NCI-H146 (cell line): Measurements from ENCODE around the gene CHAT.

Source experiments
- DNase-seq: peaks from one replicate; lab custom pipeline; 2025; lab: John Stamatoyannopoulos, UW

CHAT gene

GRCh38 chr10:49613882-49614241, at the start of gene CHAT:
TSS of gene CHAT (plus strand) at chr10:49614037. CDS start at chr10:49614190, 153 bp downstream.
- DNase-seq = no peak

DNA sequence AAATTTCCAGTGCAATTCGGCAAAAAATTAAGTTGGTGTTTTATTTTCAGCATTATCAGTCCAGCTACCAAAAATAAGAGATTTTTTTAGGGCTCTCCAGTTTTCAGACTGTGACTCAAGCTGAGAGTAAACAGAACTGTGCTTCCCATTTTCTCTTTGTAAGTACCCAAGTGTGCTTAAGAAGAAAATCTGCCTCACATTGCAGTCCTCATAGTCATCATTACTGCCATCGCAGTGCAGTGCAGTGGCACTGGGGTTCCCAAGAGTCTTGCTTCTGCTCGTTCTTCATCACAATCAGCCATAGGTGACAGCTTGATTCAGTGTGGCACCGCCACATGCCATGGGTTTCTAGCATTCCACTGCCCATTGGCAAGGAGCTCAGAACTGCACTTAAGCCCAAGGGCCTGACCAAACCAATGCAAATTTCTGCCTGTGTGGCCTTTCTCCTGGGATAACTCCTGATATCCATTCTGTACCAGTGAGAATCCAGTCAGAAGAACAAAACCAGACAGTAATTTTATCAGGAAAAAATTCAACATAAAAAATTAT, 49.3 kb upstream of the CHAT start:
- no peak for DNase-seq

- no peak for DNase-seq
Measured at GRCh38 chr10:49567810-49568209, 46.0 kb upstream of the CHAT start.

GRCh38 chr10:49568235-49568634, 45.6 kb upstream of the CHAT start:
- no peak for DNase-seq

DNA sequence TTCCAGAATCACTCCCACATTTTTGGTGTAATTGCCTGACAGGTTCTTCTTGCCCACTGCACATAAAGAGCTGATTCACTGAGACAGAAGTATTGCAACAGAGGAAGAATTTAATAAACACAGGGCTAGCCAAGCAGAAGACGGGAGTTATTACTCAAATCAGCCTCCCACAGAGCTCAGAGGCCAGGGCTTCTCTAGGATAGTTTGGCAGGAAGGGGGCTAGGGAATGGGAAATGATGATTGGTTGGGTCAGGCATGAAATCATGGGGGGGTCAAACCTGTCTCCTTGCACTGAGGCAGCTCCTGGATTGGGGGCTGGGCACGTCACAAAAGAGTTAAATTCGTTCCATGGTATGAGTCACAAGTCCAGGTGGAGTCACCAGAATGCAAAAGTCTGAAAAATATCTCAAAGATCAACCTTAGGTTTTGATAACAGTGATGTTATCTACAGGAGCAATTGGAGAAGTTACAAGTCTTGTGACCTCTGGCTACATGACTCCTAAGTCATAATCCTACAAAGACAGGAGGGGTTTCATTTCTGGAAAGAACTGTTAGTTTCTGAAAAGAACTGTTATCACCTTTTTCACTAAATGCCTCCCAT, 44.7 kb upstream of the CHAT start:
- no peak for DNase-seq

DNA sequence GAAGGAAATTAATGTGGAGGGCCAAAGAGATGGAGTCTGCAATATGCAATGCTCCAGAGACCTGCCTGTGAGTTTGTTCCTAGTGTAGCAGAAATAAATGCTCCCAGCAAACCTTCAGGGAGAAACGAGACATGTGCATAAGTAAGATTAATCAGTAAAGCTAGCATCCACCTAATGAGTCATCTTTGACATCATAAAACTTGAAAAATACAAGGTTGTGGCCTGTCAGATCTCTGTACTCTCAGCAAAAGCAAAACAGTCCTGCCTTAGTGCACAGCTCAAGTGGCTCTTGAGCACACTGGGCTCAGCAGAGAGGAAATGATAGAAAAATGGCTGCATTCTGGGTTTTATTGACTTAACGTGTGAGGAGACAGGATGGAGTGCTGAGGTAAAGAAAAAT, 42.4 kb upstream of the CHAT start:
- DNase-seq = no peak

GRCh38 chr10:49572594-49573114, 41.2 kb upstream of the CHAT start:
- DNase-seq = no peak

- DNase-seq = no peak
Measured at GRCh38 chr10:49575489-49576072, 38.3 kb upstream of the CHAT start.

DNA sequence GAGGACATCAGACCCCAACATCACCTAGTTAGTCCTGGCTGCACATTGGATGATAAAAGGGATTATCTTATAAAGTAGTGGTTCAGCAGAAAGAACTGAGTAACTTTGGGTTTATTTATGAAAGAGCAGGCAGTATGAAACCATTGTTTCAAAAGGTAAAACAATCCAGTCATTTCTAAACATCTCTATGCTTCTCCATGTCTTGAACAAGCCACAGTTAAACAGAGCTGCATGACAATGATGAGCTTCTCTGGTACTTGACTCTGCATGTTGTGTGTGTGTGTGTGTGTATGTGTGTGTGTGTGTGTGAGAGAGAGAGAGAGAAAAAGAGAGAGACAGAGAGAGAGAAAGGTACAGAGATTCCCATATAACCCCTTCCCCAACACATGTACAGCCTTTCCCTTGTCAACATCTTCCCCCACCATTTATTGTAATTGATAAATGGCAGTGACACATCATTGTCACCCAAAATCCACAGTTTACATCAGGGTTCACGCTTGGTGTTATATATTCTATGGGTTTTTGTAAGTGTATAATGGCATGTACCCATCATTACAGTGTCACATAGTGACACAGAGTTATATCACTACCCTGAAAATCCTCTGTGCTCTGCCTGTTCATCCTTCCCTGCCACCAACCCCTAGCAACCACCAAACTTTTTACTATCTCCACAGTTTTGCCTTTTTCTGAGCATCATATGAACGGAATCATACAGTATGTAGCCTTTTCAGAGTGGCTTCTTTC, 36.5 kb upstream of the CHAT start:
- no peak for DNase-seq

DNA sequence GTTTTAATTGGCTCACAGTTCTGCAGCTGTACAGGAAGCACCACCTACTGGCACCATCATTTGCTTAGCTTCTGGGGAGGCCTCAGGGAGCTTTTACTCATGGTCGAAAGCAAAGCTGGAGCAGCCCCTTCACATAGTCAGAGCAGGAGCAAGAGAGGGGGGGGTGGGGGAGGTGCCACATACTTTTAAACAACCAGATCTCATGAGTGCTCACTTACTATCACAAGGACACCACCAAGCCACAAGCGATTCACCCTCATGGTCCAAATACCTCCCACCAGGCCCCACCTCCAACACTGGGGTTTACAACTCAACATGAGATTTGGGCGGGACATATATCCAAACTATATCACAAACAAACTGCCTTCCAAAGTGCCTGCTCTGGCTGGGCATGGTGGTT, 35.4 kb upstream of the CHAT start:
- no peak for DNase-seq

DNA sequence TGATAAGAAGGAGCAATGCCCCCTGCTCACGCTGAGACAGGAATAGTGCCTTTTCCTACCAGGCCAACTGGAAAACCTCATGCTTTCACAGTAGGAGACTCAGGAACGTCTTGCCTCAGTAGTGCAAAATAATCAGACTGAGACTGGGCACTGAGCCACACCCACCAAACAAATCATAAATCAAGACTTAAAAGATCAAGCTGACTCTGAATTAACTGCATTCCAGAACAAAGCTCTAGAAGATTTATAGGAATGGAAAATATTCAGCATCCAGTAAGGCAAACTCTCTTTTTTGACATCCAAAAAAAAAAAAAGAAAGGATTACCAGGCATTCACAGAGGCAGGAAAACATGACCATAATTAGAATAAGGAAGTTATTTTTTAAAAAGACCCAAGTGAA, 34.2 kb upstream of the CHAT start:
- no peak for DNase-seq

- no peak for DNase-seq
Measured at GRCh38 chr10:49585387-49585786, 28.4 kb upstream of the CHAT start.

- no peak for DNase-seq
Measured at GRCh38 chr10:49587981-49588380, 25.9 kb upstream of the CHAT start.

DNA sequence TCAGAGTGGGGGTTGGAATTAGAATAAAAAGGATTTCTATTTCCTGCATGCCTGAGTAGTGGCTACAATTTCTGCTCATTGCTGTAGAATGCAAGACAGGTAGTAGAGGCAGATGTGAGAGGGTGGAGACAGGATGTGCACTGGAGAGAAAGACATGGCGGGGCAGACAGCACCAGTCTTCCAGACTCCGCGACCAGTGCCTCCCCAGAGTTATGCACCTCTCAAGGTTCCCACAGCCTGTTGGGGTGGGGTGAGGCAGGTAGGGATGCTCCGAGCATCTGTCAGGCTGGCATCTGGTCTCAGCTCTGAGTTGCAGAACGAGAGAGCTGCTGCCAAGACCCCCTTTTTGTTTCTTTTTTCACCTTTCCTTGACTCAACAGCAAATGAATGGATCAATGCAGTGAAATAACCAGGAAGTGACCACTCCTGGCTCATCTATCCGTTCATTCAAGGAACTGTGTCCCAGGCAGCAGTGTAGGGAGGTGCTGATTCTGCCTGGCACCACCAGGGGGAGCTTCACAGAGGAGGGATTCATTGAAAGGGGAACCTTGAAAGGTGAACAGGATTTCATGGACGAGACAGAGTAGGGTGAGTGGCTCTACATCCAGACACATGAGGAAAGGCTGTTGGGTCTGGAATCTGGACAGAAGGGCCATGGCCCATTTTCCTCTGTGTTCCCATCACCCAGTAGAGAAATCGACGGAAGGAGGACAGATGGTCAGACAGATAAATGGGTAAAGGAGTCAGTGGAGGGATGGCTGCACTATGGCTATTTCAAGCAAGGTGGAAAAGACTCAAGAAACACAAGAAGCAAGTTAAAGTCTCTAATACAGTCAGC, 20.9 kb upstream of the CHAT start:
- peak; percentile 55 for DNase-seq

- DNase-seq = no peak
Measured at GRCh38 chr10:49593564-49593875, 20.3 kb upstream of the CHAT start.

DNA sequence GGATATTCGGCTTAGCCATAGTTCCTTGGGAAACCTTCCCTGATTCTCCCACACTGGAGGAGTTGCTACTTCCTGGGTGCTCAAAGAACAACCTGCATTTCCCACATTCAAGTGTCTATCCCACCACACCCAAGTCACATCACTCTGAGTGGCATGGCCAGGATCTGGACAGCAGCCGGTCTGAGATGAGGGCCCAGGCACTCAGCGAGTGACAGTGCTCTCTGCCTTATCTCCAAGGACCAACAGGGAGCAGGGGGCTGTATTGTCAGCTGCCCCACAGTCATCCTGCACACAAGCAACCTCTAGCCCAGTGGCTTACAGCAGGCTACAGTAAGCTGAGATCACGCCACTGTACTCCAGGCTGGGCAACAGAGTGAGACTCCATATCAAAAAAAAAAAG, 19.8 kb upstream of the CHAT start:
- no peak for DNase-seq

DNA sequence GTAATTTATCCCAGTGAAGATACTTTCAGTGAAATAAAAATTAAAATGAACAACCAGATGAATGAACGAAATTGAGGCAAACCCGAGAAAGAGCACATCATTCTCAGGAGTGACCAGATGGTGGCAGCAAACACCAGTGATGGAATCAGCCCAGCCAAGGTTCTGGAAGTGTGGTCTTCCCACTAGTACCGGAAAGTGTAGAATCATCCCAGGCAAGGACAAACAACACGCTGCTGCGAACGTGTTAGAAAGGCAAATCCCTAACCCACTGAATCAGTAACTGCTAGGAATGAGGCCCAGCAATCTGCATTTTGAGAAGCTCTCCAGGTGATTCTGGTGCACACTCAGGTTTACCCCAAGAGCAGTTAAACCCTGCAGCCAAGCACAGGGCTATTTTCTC, 19.2 kb upstream of the CHAT start:
- DNase-seq = peak; percentile 48

- DNase-seq = no peak
Measured at GRCh38 chr10:49595003-49595712, 18.7 kb upstream of the CHAT start.

- no peak for DNase-seq
Measured at GRCh38 chr10:49595713-49596492, 17.9 kb upstream of the CHAT start.

- DNase-seq = no peak
Measured at GRCh38 chr10:49596493-49596809, 17.4 kb upstream of the CHAT start.

DNA sequence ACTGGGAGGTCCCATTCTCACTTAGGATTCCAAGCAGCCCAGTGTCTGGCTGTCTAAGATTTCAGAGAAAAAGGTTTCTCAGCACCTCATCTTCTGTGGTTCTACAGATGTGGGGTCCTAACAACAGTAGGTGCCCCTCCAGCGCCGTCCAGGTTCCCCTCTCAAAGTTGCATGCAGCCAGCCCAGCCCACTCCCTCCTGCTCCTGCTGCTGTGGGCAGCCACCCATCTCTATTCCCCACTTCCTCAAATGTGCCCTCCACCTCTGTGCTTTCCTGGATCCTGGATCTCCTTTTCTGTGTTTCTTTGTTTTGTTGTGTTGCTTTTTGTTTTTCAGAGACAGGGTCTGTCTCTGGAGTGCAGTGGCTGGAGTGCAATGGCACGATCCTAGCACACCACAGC, 17.0 kb upstream of the CHAT start:
- no peak for DNase-seq
